Ovary (tissue), 9 donors: ENCODE results near the gene PPIL4. TPM values are rescaled to one million over a fixed set of nuclear protein-coding genes. Genes with fewer than 3 reads are reported as not detected.

Source experiments
- DNase-seq, 5 donors: peaks; one replicate each; pipeline ENCODE4 v3.0.0-alpha.2; 2019 to 2020
- H3K27ac ChIP-seq, 2 donors: fragments of 200-600 bp; one replicate each; pipeline versions ENCODE4 v1.5.1 to v1.8.0; 2019 to 2022
- H3K27me3 ChIP-seq: fragments of 200-600 bp; one replicate; pipeline ENCODE4 v1.8.0; 2022
- H3K36me3 ChIP-seq: fragments of 200-600 bp; sonication (generic); one replicate; pipeline ENCODE4 v1.5.1; 2019
- H3K4me1 ChIP-seq: one replicate; pipeline ENCODE4 v1.8.1; 2013; ENCODE audit warnings: mild to moderate bottlenecking, moderate library complexity; ENCODE audit not compliant: insufficient read depth
- H3K4me3 ChIP-seq: fragments of 200-600 bp; sonication (generic); one replicate; pipeline ENCODE4 v1.5.1; 2017
- H3K9me3 ChIP-seq, 2 donors: fragments of 200-600 bp in 1 of 2; sonication (generic) in 1 of 2; one replicate each; pipeline versions ENCODE4 v1.5.1 to v1.8.1; 2013 to 2019; ENCODE audit warnings: mild to moderate bottlenecking in 1 of 2, moderate library complexity in 1 of 2
- CTCF ChIP-seq, 3 donors: fragments of 450-650 bp in 2 of 3; fragments of 200-600 bp in 1 of 3; IDR thresholded peaks; one replicate each; pipeline versions ENCODE4 v1.5.1 to v1.8.0; 2016 to 2022; ENCODE audit warnings: antibody characterized with exemption in 3 of 3, mild to moderate bottlenecking in 1 of 3
- EP300 ChIP-seq: sonication (generic); formaldehyde crosslinking; IDR thresholded peaks from one replicate; pipeline ENCODE4 v1.6.1; 2017; ENCODE audit warnings: antibody characterized with exemption
- POLR2A ChIP-seq: fragments of 450-650 bp; IDR thresholded peaks from one replicate; pipeline ENCODE4 v1.6.1; 2017; ENCODE audit warnings: antibody characterized with exemption, mild to moderate bottlenecking, moderate library complexity
- WGBS, 3 donors: extraction: QIAGEN DNeasy Blood & Tissue Kit in 1 of 3; methylation state at CpG; one replicate each; pipeline versions ENCODE4 v1.1.5 to v1.1.7; 2013 to 2017; 5-methylcytosine and 5-hydroxymethylcytosine counted together
- intact Hi-C, 4 donors: fragments of 100-400 bp; cut with DNase I; formaldehyde crosslinking; loops; one replicate each; pipeline versions ENCODE4 v1.11.0 to v1.15.1; 2022 to 2023
- polyA plus RNA-seq, 2 donors: library from polyadenylated mRNA; stranded (reverse); fragments of 200-250 nt in 1 of 2; fragments of 350-450 nt in 1 of 2; fragmentation: Illumina TruSeq in 1 of 2; extraction: RNeasy Lipid Tissue Mini Kit (QIAGEN cat#74804) in 1 of 2; gene quantifications; one replicate each; pipeline ENCODE4 v1.2.3, GENCODE V29; 2013 to 2014
- total RNA-seq, 7 donors: library from RNA; depleted of rRNA in 2 of 7; stranded (reverse); fragments of >200 nt in 2 of 7; fragmentation: NEBNext Ultra II Directional in 3 of 7; extraction: Animal tissue kit (Norgen Biotek cat#: 25700) in 3 of 7; gene quantifications; one replicate each; pipeline versions ENCODE4 v1.1.0 to v1.2.4, GENCODE V29; 2016 to 2023
- donor health status: DM: no; HTN: no; CAD: no; lungs with moderate emphysema.
- donor health status: DM: no; HTN: no; CAD: no.
- donor health status: Bipolar disorder and iron deficiency.
- donor health status: DM: yes; HTN: yes; CAD: no.
- donor health status: DM: no; HTN: no; CAD: no.
- donor health status: DM: yes; HTN: yes; CAD: no.

Gene PPIL4
- total and polyA plus RNA-seq, 9 donors, result 29.4 to 50.6 (median 37.8) TPM

DNA sequence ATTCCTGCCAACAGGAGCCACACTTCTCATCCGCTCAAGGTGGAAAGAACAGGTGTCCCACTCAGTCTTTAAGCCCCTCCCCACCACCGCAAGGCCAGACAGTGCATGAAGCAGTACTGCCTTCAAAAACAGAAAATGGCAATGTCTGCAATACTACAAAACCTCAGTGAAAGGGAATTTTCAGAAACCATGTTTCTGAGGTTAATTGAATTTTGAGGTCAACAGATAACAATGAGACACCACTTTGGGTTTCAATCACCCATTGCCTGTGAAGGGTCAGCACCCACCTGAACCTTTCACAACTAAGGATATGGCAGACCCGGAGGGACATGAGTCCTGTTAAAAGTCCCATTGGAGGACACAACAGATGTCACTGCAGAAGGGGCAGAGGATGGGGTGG, 74.0 kb downstream of the PPIL4 start:
- Histone ChIP-seq H3K9me3 (no peaks in the 10 kb centered on the region), H3K27me3 (no peaks in the 10 kb centered on the region), H3K4me1 (peaks cover 1% of the 10 kb centered on the region), H3K4me3 (no peak overlapping the region), H3K36me3 (no peaks in the 10 kb centered on the region), H3K27ac (no peak overlapping the region)
- intact Hi-C loops, result no loop called here
- 70 to 85% (median 72%) methylated on average over 3 of the region's 3 CpGs for WGBS, 3 donors
- no peak for TF ChIP-seq CTCF (IDR thresholded peaks at IDR 0.05)
- TF ChIP-seq EP300, result no peak
- TF ChIP-seq POLR2A, result no peak
- no peak for DNase-seq

DNA sequence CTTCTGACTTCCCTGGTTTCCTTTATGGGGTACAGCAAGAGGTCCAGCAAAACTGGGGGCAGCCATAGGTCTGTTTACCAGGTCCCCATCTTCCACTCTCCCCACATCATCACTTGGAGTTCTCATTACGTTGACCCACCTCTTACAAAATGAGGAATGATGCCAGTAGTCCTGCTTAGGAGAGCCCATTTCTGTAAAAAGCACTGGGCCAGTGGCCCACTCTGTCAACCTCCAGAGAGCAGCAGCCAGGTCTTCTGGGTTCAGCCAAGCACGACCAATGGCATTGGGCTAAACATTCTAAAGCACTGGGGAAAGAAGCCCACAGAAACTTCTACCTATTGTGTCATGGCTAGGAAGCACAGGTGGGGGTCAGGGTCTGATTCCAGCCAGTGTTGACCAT, 74.9 kb downstream of the PPIL4 start:
- Histone ChIP-seq H3K4me1 (peaks cover 1% of the 10 kb centered on the region), H3K27ac (no peak overlapping the region), H3K36me3 (no peaks in the 10 kb centered on the region), H3K27me3 (no peaks in the 10 kb centered on the region), H3K9me3 (no peaks in the 10 kb centered on the region), H3K4me3 (no peak overlapping the region)
- TF ChIP-seq CTCF (IDR thresholded peaks at IDR 0.05) (no peak), POLR2A (no peak), EP300 (no peak)
- no peak for DNase-seq
- WGBS, 3 donors, result 87 to 100% (median 92%) methylated on average over 2 of the region's 2 CpGs
- intact Hi-C loops, result no loop called here

DNA sequence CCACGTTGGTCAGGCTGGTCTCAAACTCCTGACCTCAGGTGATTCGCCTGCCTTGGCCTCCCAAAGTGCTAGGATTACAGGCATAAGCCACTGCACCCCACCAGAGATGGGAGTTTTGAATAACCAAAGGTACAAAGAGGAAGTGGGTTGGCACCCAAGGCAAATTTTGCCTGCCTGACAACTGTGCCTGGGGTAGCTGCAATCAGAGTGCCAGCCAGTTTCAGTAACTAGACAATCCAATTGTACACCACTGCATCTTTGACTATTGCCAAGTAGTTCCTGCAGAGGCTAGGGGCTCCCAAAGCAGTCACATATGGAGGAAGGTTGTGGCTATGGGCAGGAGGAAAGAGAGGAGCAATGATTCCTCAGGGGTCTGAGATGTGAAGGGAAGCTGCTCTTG, 77.7 kb downstream of the PPIL4 start:
- Histone ChIP-seq H3K27me3 (no peaks in the 10 kb centered on the region), H3K4me3 (no peak overlapping the region), H3K36me3 (no peaks in the 10 kb centered on the region), H3K4me1 (no peaks in the 10 kb centered on the region), H3K9me3 (no peaks in the 10 kb centered on the region), H3K27ac (no peak overlapping the region)
- DNase-seq, result no peak
- 78 to 90% (median 83%) methylated on average over 2 of the region's 2 CpGs for WGBS, 3 donors
- intact Hi-C loops, result no loop called here
- TF ChIP-seq POLR2A (no peak), EP300 (no peak), CTCF (IDR thresholded peaks at IDR 0.05) (no peak)

- WGBS, 3 donors, result 70 to 77% (median 75%) methylated on average over 4 of the region's 4 CpGs
- DNase-seq, result no peak
Measured at GRCh38 chr6:149467265-149467664, 78.6 kb downstream of the PPIL4 start.

More at GRCh38 chr6:149467265-149467664, 78.6 kb downstream of the PPIL4 start:
- Histone ChIP-seq H3K36me3 (no peaks in the 10 kb centered on the region), H3K27ac (no peak overlapping the region), H3K4me1 (no peaks in the 10 kb centered on the region), H3K4me3 (no peak overlapping the region), H3K27me3 (no peaks in the 10 kb centered on the region), H3K9me3 (no peaks in the 10 kb centered on the region)
- intact Hi-C loops, result no loop called here
- TF ChIP-seq EP300 (no peak), POLR2A (no peak), CTCF (IDR thresholded peaks at IDR 0.05) (no peak)
